Measurements from ENCODE around the gene JUN.

The JUN gene

GRCh38 chr1:58765006-58765405 is 18.8 kb downstream of the JUN start:
- no peak for TF ChIP-seq CTCF (conservative IDR thresholded peaks at IDR 0.05; ENCODE audit: low read depth, low read length)
- DNase-seq (ENCODE audit: low read depth), result no peak
- H3K4me3 ChIP-seq (ENCODE audit: low read depth, low read length), result no peak overlapping the region

GRCh38 chr1:58764294-58764978 is 19.4 kb downstream of the JUN start:
- DNase-seq (ENCODE audit: low read depth), result peak; percentile 83
- H3K4me3 ChIP-seq (ENCODE audit: low read depth, low read length), result no peak overlapping the region
- TF ChIP-seq CTCF (conservative IDR thresholded peaks at IDR 0.05; ENCODE audit: low read depth, low read length), result no peak

- TF ChIP-seq CTCF (conservative IDR thresholded peaks at IDR 0.05; ENCODE audit: low read depth, low read length), result no peak
- H3K4me3 ChIP-seq (ENCODE audit: low read depth, low read length), result no peak overlapping the region
- peak; percentile 87 for DNase-seq (ENCODE audit: low read depth)
Measured at GRCh38 chr1:58763214-58763613, 20.6 kb downstream of the JUN start.

- peak; percentile 71 for DNase-seq (ENCODE audit: low read depth)
- no peak for TF ChIP-seq CTCF (conservative IDR thresholded peaks at IDR 0.05; ENCODE audit: low read depth, low read length)
- no peak overlapping the region for H3K4me3 ChIP-seq (ENCODE audit: low read depth, low read length)
Measured at GRCh38 chr1:58762806-58763205, 21.0 kb downstream of the JUN start.

GRCh38 chr1:58755468-58755872 is 28.4 kb downstream of the JUN start:
- peak; percentile 98 for DNase-seq (ENCODE audit: low read depth)
- H3K4me3 ChIP-seq (ENCODE audit: low read depth, low read length), result no peak overlapping the region
- TF ChIP-seq CTCF (conservative IDR thresholded peaks at IDR 0.05; ENCODE audit: low read depth, low read length), result no peak

GRCh38 chr1:58754683-58755467 is 29.0 kb downstream of the JUN start:
- no peak overlapping the region for H3K4me3 ChIP-seq (ENCODE audit: low read depth, low read length)
- DNase-seq (ENCODE audit: low read depth), result no peak
- no peak for TF ChIP-seq CTCF (conservative IDR thresholded peaks at IDR 0.05; ENCODE audit: low read depth, low read length)
